Astrocyte (in vitro differentiated cells and primary cell): ENCODE measurements around the gene GABBR2. TPM values are rescaled to one million over a fixed set of nuclear protein-coding genes. Genes with fewer than 3 reads are reported as not detected.

ENCODE experiments used
- DNase-seq: peaks from one replicate; pipeline ENCODE4 v3.0.0-alpha.2; 2010; ENCODE audit warnings: low read depth
- FAIRE-seq: peaks from 2 replicates; lab custom pipeline; 2011; peaks lifted over from hg19 to GRCh38; lab: Jason Lieb, UNC
- H2AFZ ChIP-seq: 2 replicates; pipeline ENCODE4 v1.6.0; 2012; ENCODE audit warnings: low read depth, low read length, inconsistent platforms
- H3K27ac ChIP-seq: 2 replicates; pipeline ENCODE4 v1.5.1; 2011; ENCODE audit warnings: low read depth, low read length, inconsistent platforms
- H3K27me3 ChIP-seq: 2 replicates; pipeline ENCODE4 v1.6.0; 2011; ENCODE audit warnings: low read length, inconsistent platforms; ENCODE audit not compliant: insufficient read depth
- H3K36me3 ChIP-seq: 2 replicates; pipeline ENCODE4 v1.5.1; 2011; ENCODE audit warnings: low read length, inconsistent platforms; ENCODE audit not compliant: insufficient read depth
- H3K4me1 ChIP-seq: 2 replicates; pipeline ENCODE4 v1.5.1; 2011; ENCODE audit warnings: low read length, inconsistent platforms; ENCODE audit not compliant: insufficient read depth
- H3K4me2 ChIP-seq: 2 replicates; pipeline ENCODE4 v1.6.0; 2012; ENCODE audit warnings: low read length, inconsistent platforms
- H3K4me3 ChIP-seq: 2 replicates; pipeline ENCODE4 v1.5.1; 2011; ENCODE audit warnings: low read depth, mild to moderate bottlenecking, low read length, inconsistent platforms; ENCODE audit not compliant: insufficient read depth
- H3K79me2 ChIP-seq: 2 replicates; pipeline ENCODE4 v1.6.0; 2012; ENCODE audit warnings: mild to moderate bottlenecking, low read length, inconsistent platforms; ENCODE audit not compliant: insufficient read depth
- H3K9ac ChIP-seq: 2 replicates; pipeline ENCODE4 v1.6.0; 2012; ENCODE audit warnings: mild to moderate bottlenecking, low read length, inconsistent platforms
- H3K9me3 ChIP-seq: 2 replicates; pipeline ENCODE4 v1.5.1; 2012; ENCODE audit warnings: low read depth, mild to moderate bottlenecking, low read length, inconsistent platforms; ENCODE audit not compliant: insufficient read depth
- H4K20me1 ChIP-seq: 2 replicates; pipeline ENCODE4 v1.6.0; 2012; ENCODE audit warnings: low read length, inconsistent platforms; ENCODE audit not compliant: insufficient read depth
- H3K27ac Mint-ChIP-seq: one replicate; pipeline ENCODE4 v1.8.0; 2021; ENCODE audit warnings: mild to moderate bottlenecking, mixed read lengths; ENCODE audit not compliant: unreplicated experiment
- H3K27me3 Mint-ChIP-seq: one replicate; pipeline ENCODE4 v1.8.0; 2021; ENCODE audit warnings: low read depth, mixed read lengths; ENCODE audit not compliant: unreplicated experiment
- H3K36me3 Mint-ChIP-seq: one replicate; pipeline ENCODE4 v1.8.0; 2021; ENCODE audit warnings: low read depth, mixed read lengths; ENCODE audit not compliant: unreplicated experiment
- H3K4me1 Mint-ChIP-seq: one replicate; pipeline ENCODE4 v1.8.0; 2021; ENCODE audit warnings: low read depth, mixed read lengths; ENCODE audit not compliant: unreplicated experiment
- H3K4me3 Mint-ChIP-seq: one replicate; pipeline ENCODE4 v1.8.0; 2021; ENCODE audit warnings: mild to moderate bottlenecking, moderate library complexity, mixed read lengths; ENCODE audit not compliant: unreplicated experiment
- H3K9me3 Mint-ChIP-seq: one replicate; pipeline ENCODE4 v1.8.0; 2021; ENCODE audit warnings: mild to moderate bottlenecking, mixed read lengths; ENCODE audit not compliant: unreplicated experiment
- EZH2 ChIP-seq: IDR thresholded peaks from 2 replicates; pipeline ENCODE4 v1.6.1; 2012; ENCODE audit warnings: mild to moderate bottlenecking, low read length, inconsistent platforms; ENCODE audit not compliant: insufficient read depth
- total RNA-seq: library from RNA; stranded (reverse); gene quantifications from 2 replicates; pipeline ENCODE4 v1.2.1, GENCODE V29; 2021
- TF ChIP-seq, protein P1 (sequence below): IDR thresholded peaks from 2 replicates; pipeline ENCODE4 v1.5.1; 2011; ENCODE audit warnings: low read depth, mild to moderate bottlenecking, inconsistent platforms, low read length, moderate library complexity; ENCODE audit not compliant: insufficient read depth

The GABBR2 gene
- total RNA-seq, 1 donor from 2014 or later, result 2.0 TPM

DNA sequence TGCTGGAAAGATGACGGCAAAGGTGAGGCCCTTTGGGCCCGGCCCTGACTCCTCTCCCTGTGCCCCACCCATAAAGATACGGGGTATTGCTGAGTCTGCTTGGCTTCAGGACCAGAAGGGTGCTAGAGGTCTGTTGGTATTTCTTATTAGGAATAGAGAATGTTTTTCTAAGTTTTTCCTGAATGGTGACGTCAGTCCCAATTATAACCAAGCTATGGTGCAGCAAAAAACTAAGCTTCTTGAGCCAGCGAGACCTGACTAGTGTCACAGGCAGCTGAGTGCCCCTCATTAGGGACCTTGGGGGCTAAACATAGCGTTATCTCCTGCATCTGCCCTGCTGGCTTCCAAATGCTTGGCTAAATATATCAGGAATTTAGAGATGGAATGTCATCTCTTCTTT is 302.3 kb downstream of the GABBR2 start:
- H3K9ac ChIP-seq, result no peak overlapping the region
- peaks cover 8% of the 10 kb centered on the region for H3K4me1 Mint-ChIP-seq
- peaks cover 16% of the 10 kb centered on the region for H3K27me3 Mint-ChIP-seq
- H4K20me1 ChIP-seq, result no peaks in the 10 kb centered on the region
- H3K9me3 ChIP-seq, result no peaks in the 10 kb centered on the region
- no peak overlapping the region for H3K4me2 ChIP-seq
- no peak overlapping the region for H3K27ac ChIP-seq
- no peak overlapping the region for H3K27ac Mint-ChIP-seq
- no peak overlapping the region for H3K4me3 Mint-ChIP-seq
- TF ChIP-seq, protein P1, sequence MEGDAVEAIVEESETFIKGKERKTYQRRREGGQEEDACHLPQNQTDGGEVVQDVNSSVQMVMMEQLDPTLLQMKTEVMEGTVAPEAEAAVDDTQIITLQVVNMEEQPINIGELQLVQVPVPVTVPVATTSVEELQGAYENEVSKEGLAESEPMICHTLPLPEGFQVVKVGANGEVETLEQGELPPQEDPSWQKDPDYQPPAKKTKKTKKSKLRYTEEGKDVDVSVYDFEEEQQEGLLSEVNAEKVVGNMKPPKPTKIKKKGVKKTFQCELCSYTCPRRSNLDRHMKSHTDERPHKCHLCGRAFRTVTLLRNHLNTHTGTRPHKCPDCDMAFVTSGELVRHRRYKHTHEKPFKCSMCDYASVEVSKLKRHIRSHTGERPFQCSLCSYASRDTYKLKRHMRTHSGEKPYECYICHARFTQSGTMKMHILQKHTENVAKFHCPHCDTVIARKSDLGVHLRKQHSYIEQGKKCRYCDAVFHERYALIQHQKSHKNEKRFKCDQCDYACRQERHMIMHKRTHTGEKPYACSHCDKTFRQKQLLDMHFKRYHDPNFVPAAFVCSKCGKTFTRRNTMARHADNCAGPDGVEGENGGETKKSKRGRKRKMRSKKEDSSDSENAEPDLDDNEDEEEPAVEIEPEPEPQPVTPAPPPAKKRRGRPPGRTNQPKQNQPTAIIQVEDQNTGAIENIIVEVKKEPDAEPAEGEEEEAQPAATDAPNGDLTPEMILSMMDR, result no peak
- TF ChIP-seq EZH2, result no peak
- no peaks in the 10 kb centered on the region for H3K4me1 ChIP-seq
- no peak for DNase-seq
- H3K36me3 ChIP-seq, result no peaks in the 10 kb centered on the region
- no peak for FAIRE-seq
- H3K36me3 Mint-ChIP-seq, result no peaks in the 10 kb centered on the region
- H2AFZ ChIP-seq, result no peak overlapping the region
- H3K4me3 ChIP-seq, result no peak overlapping the region
- H3K9me3 Mint-ChIP-seq, result peaks cover 2% of the 10 kb centered on the region
- no peaks in the 10 kb centered on the region for H3K79me2 ChIP-seq
- no peaks in the 10 kb centered on the region for H3K27me3 ChIP-seq

DNA sequence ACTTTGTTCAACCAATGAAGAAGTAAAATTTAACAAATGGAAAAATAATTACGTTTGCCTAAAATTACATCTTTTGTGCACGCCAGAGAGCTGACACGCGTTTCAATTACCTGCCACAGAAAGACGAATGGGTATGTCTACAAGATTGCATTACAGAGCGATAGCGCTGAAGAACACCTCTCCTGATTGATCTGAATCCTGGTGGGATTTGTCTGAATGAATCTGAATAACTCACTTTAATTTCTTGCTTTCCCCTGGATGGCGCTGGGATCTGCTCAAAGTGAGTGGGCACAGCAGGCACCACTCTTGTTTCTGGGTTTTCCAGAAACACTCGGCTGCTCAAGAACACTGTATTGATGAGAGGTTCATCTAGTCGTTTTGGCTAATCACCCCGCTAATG is 304.5 kb downstream of the GABBR2 start:
- TF ChIP-seq, protein P1, result no peak
- no peak for TF ChIP-seq EZH2
- Histone ChIP-seq H3K27me3 (no peaks in the 10 kb centered on the region), H4K20me1 (no peaks in the 10 kb centered on the region), H3K4me2 (no peak overlapping the region), H3K36me3 (no peaks in the 10 kb centered on the region), H2AFZ (no peak overlapping the region), H3K9ac (no peak overlapping the region), H3K27ac (no peak overlapping the region), H3K79me2 (no peaks in the 10 kb centered on the region), H3K4me3 (no peak overlapping the region), H3K9me3 (no peaks in the 10 kb centered on the region), H3K4me1 (no peaks in the 10 kb centered on the region)
- Mint-ChIP-seq H3K4me3 (no peak overlapping the region), H3K4me1 (no peaks in the 10 kb centered on the region), H3K27ac (no peak overlapping the region), H3K9me3 (peaks cover 2% of the 10 kb centered on the region), H3K36me3 (no peaks in the 10 kb centered on the region), H3K27me3 (peaks cover 19% of the 10 kb centered on the region)
- FAIRE-seq, result no peak
- DNase-seq, result no peak

GRCh38 chr9:98403715-98404114 is 305.0 kb downstream of the GABBR2 start:
- no peaks in the 10 kb centered on the region for H3K36me3 ChIP-seq
- no peaks in the 10 kb centered on the region for H4K20me1 ChIP-seq
- DNase-seq, result no peak
- no peak for FAIRE-seq
- no peak overlapping the region for H3K4me3 ChIP-seq
- H3K4me2 ChIP-seq, result no peak overlapping the region
- H2AFZ ChIP-seq, result no peak overlapping the region
- no peaks in the 10 kb centered on the region for H3K36me3 Mint-ChIP-seq
- H3K27ac ChIP-seq, result no peak overlapping the region
- H3K4me3 Mint-ChIP-seq, result no peak overlapping the region
- H3K27ac Mint-ChIP-seq, result no peak overlapping the region
- peaks cover 2% of the 10 kb centered on the region for H3K9me3 Mint-ChIP-seq
- no peak overlapping the region for H3K9ac ChIP-seq
- H3K9me3 ChIP-seq, result no peaks in the 10 kb centered on the region
- H3K79me2 ChIP-seq, result no peaks in the 10 kb centered on the region
- H3K4me1 Mint-ChIP-seq, result no peaks in the 10 kb centered on the region
- no peaks in the 10 kb centered on the region for H3K27me3 ChIP-seq
- H3K27me3 Mint-ChIP-seq, result peaks cover 14% of the 10 kb centered on the region
- TF ChIP-seq EZH2, result no peak
- TF ChIP-seq, protein P1, result no peak
- H3K4me1 ChIP-seq, result no peaks in the 10 kb centered on the region
